Natural killer cell (primary cell): ENCODE measurements around the gene BGN. TPM values are rescaled to one million over a fixed set of nuclear protein-coding genes. Genes with fewer than 3 reads are reported as not detected.

Source experiments
- ATAC-seq, 3 donors: fragments of 150-1000 bp in 2 of 3; fragments of 200-7000 bp in 1 of 3; cut with Tn5 transposase; 1 replicate in 1 of 3; 2 replicates in 2 of 3; pipeline ENCODE4 v1.10.0; 2021; ENCODE audit warnings: mild to moderate bottlenecking in 2 of 3, moderate library complexity in 2 of 3
- DNase-seq, 2 donors: peaks; one replicate each; pipeline versions ENCODE4 v3.0.0 to v3.0.0-alpha.2; 2013 to 2021; ENCODE audit warnings: mixed read lengths in 1 of 2
- H3K27ac ChIP-seq: one replicate; pipeline ENCODE4 v1.5.1; 2013; ENCODE audit warnings: mild to moderate bottlenecking, low read length
- H3K27me3 ChIP-seq: one replicate; pipeline ENCODE4 v1.6.1; 2013; ENCODE audit warnings: low read length; ENCODE audit not compliant: control insufficient read depth, insufficient read depth
- H3K36me3 ChIP-seq: one replicate; pipeline ENCODE4 v1.6.1; 2013; ENCODE audit warnings: low read length; ENCODE audit not compliant: control insufficient read depth, insufficient read depth
- H3K4me1 ChIP-seq: one replicate; pipeline ENCODE4 v1.6.1; 2013; ENCODE audit warnings: low read length; ENCODE audit not compliant: control insufficient read depth, insufficient read depth
- H3K4me3 ChIP-seq: one replicate; pipeline ENCODE4 v1.5.1; 2013; ENCODE audit warnings: low read length
- H3K9me3 ChIP-seq: one replicate; pipeline ENCODE4 v1.6.1; 2013; ENCODE audit warnings: low read length; ENCODE audit not compliant: control insufficient read depth, insufficient read depth
- H3K27ac Mint-ChIP-seq, 2 donors: one replicate each; pipeline ENCODE4 v1.8.0; 2022; ENCODE audit warnings: mild to moderate bottlenecking in 2 of 2, mixed read lengths in 2 of 2, moderate library complexity in 1 of 2
- H3K27me3 Mint-ChIP-seq, 2 donors: one replicate each; pipeline ENCODE4 v1.8.0; 2022; ENCODE audit warnings: low read depth in 2 of 2, mixed read lengths in 2 of 2
- H3K36me3 Mint-ChIP-seq: one replicate; pipeline ENCODE4 v1.8.0; 2022; ENCODE audit warnings: mixed read lengths
- H3K4me1 Mint-ChIP-seq, 2 donors: one replicate each; pipeline ENCODE4 v1.8.0; 2022; ENCODE audit warnings: mixed read lengths in 2 of 2
- H3K4me3 Mint-ChIP-seq: one replicate; pipeline ENCODE4 v1.8.0; 2022; ENCODE audit warnings: mild to moderate bottlenecking, moderate library complexity, mixed read lengths
- H3K9me3 Mint-ChIP-seq, 2 donors: one replicate each; pipeline ENCODE4 v1.8.0; 2022; ENCODE audit warnings: mixed read lengths in 2 of 2
- CTCF ChIP-seq: fragments of 200-600 bp; IDR thresholded peaks from one replicate; pipeline ENCODE4 v1.8.0; 2022; ENCODE audit warnings: antibody characterized with exemption
- WGBS: methylation state at CpG from one replicate; pipeline ENCODE4 v1.1.7; 2013; ENCODE audit warnings: missing lambda C conversion rate; ENCODE audit not compliant: insufficient coverage; 5-methylcytosine and 5-hydroxymethylcytosine counted together
- intact Hi-C: fragments of 100-400 bp; cut with micrococcal nuclease; formaldehyde crosslinking; loops from one replicate; pipeline ENCODE4 v1.14.2; 2022
- total RNA-seq, 4 donors: library from RNA; stranded (reverse); fragments of 120-200 nt in 1 of 4; gene quantifications; one replicate each; pipeline versions ENCODE4 v1.2.3 to v1.2.4, GENCODE V29; 2013 to 2022

Gene BGN
- total RNA-seq, 3 donors from 2014 or later (not counting 1 experiment from before 2014, with no cell fraction given): not detected

GRCh38 chrX:153539979-153540358 is 45.2 kb downstream of the BGN start:
- TF ChIP-seq CTCF: no peak
- intact Hi-C loops: loop anchor here (5.0 kb wide), 1 partner anchor 127 kb away; no protein-coding TSS in a partner anchor
- Mint-ChIP-seq H3K9me3 (no peaks in the 10 kb centered on the region), H3K27ac (no peak overlapping the region), H3K27me3 (peaks cover 0 to 2% of the 10 kb centered on the region in 2 donors), H3K36me3 (no peaks in the 10 kb centered on the region), H3K4me1 (no peaks in the 10 kb centered on the region), H3K4me3 (no peak overlapping the region)
- Histone ChIP-seq H3K27ac (no peak overlapping the region), H3K4me3 (no peak overlapping the region), H3K27me3 (no peaks in the 10 kb centered on the region), H3K4me1 (peaks cover 4% of the 10 kb centered on the region), H3K36me3 (no peaks in the 10 kb centered on the region), H3K9me3 (no peaks in the 10 kb centered on the region)
- WGBS: 74% methylated on average over 9 of the region's 9 CpGs
- no peak for DNase-seq
- no peak for ATAC-seq

GRCh38 chrX:153544727-153545126 is 49.9 kb downstream of the BGN start:
- no peak for TF ChIP-seq CTCF
- Histone ChIP-seq H3K27ac (no peak overlapping the region), H3K27me3 (no peaks in the 10 kb centered on the region), H3K36me3 (no peaks in the 10 kb centered on the region), H3K4me3 (no peak overlapping the region), H3K9me3 (no peaks in the 10 kb centered on the region), H3K4me1 (peaks cover 1% of the 10 kb centered on the region)
- ATAC-seq (no peak), DNase-seq (no peak)
- Mint-ChIP-seq H3K9me3 (no peaks in the 10 kb centered on the region), H3K36me3 (no peaks in the 10 kb centered on the region), H3K4me3 (no peak overlapping the region), H3K27ac (no peak overlapping the region), H3K4me1 (no peaks in the 10 kb centered on the region), H3K27me3 (peaks cover 6 to 7% of the 10 kb centered on the region in 2 donors)
- intact Hi-C loops: no loop called here
- WGBS: 86% methylated on average over 7 of the region's 8 CpGs

- no peaks in the 10 kb centered on the region for H3K4me1 ChIP-seq
- no peak for TF ChIP-seq CTCF
- H3K4me3 ChIP-seq: no peak overlapping the region
- Mint-ChIP-seq H3K4me3 (no peak overlapping the region), H3K9me3 (no peaks in the 10 kb centered on the region), H3K27me3 (peaks cover 5 to 6% of the 10 kb centered on the region in 2 donors), H3K36me3 (no peaks in the 10 kb centered on the region), H3K4me1 (no peaks in the 10 kb centered on the region), H3K27ac (no peak overlapping the region)
- H3K9me3 ChIP-seq: no peaks in the 10 kb centered on the region
- no peaks in the 10 kb centered on the region for H3K36me3 ChIP-seq
- H3K27ac ChIP-seq: no peak overlapping the region
- intact Hi-C loops: no loop called here
- ATAC-seq: no peak
- DNase-seq: no peak
- H3K27me3 ChIP-seq: no peaks in the 10 kb centered on the region
- 90% methylated on average over 11 of the region's 11 CpGs for WGBS
These were observed 51.6 kb downstream of the BGN start for GRCh38 chrX:153546386-153546785.

GRCh38 chrX:153547195-153547594 is 52.4 kb downstream of the BGN start:
- Histone ChIP-seq H3K36me3 (no peaks in the 10 kb centered on the region), H3K4me3 (no peak overlapping the region), H3K27ac (no peak overlapping the region), H3K9me3 (no peaks in the 10 kb centered on the region), H3K27me3 (no peaks in the 10 kb centered on the region), H3K4me1 (no peaks in the 10 kb centered on the region)
- WGBS: 60% methylated on average over 7 of the region's 7 CpGs
- no peak for TF ChIP-seq CTCF
- intact Hi-C loops: no loop called here
- Mint-ChIP-seq H3K4me3 (no peak overlapping the region), H3K4me1 (no peaks in the 10 kb centered on the region), H3K9me3 (no peaks in the 10 kb centered on the region), H3K36me3 (no peaks in the 10 kb centered on the region), H3K27me3 (peaks cover 5 to 6% of the 10 kb centered on the region in 2 donors), H3K27ac (no peak overlapping the region)
- DNase-seq (no peak), ATAC-seq (no peak)
